ENCODE data around the gene CLEC7A.

Gene CLEC7A

GRCh38 chr12:10130042-10130441 lies at the start of gene CLEC7A:
Gene CLEC7A (minus strand): TSS chr12:10130199. CDS start chr12:10130082, 117 bp downstream.
- DNase-seq (ENCODE audit: low read depth in 2 of 2), result no peak

GRCh38 chr12:10179776-10180181 lies 49.8 kb upstream of the CLEC7A start:
- DNase-seq (ENCODE audit: low read depth in 2 of 2), result no peak

- no peak for DNase-seq (ENCODE audit: low read depth in 2 of 2)
These were observed 48.8 kb upstream of the CLEC7A start, which contains the start of gene TMEM52B for GRCh38 chr12:10178821-10179220. Gene TMEM52B (plus strand): TSS chr12:10179032. CDS start chr12:10179575, 543 bp downstream.

GRCh38 chr12:10175846-10176636 lies 46.0 kb upstream of the CLEC7A start:
- DNase-seq (ENCODE audit: low read depth in 2 of 2), result no peak

GRCh38 chr12:10174986-10175614 lies 45.1 kb upstream of the CLEC7A start:
- no peak for DNase-seq (ENCODE audit: low read depth in 2 of 2)

- no peak for DNase-seq (ENCODE audit: low read depth in 2 of 2)
These were observed 42.2 kb upstream of the CLEC7A start, which contains the start of gene OLR1 for GRCh38 chr12:10171973-10172728. Gene OLR1 (minus strand): TSS chr12:10172132. CDS start chr12:10172077, 55 bp downstream.

GRCh38 chr12:10170216-10170615 lies 40.2 kb upstream of the CLEC7A start:
- DNase-seq (ENCODE audit: low read depth in 2 of 2), result no peak

- no peak for DNase-seq (ENCODE audit: low read depth in 2 of 2)
These were observed 39.1 kb upstream of the CLEC7A start for GRCh38 chr12:10169104-10169503.

- DNase-seq (ENCODE audit: low read depth in 2 of 2), result no peak
These were observed 37.6 kb upstream of the CLEC7A start for GRCh38 chr12:10167599-10167998.

GRCh38 chr12:10165421-10165820 lies 35.4 kb upstream of the CLEC7A start:
- no peak for DNase-seq (ENCODE audit: low read depth in 2 of 2)

GRCh38 chr12:10163084-10163483 lies 33.1 kb upstream of the CLEC7A start:
- no peak for DNase-seq (ENCODE audit: low read depth in 2 of 2)

- no peak for DNase-seq (ENCODE audit: low read depth in 2 of 2)
These were observed 30.8 kb upstream of the CLEC7A start for GRCh38 chr12:10160617-10161385.

GRCh38 chr12:10159280-10159679 lies 29.3 kb upstream of the CLEC7A start:
- DNase-seq (ENCODE audit: low read depth in 2 of 2), result no peak

- no peak for DNase-seq (ENCODE audit: low read depth in 2 of 2)
These were observed 28.4 kb upstream of the CLEC7A start for GRCh38 chr12:10158406-10158805.

GRCh38 chr12:10155966-10156365 lies 26.0 kb upstream of the CLEC7A start:
- no peak for DNase-seq (ENCODE audit: low read depth in 2 of 2)

- no peak for DNase-seq (ENCODE audit: low read depth in 2 of 2)
These were observed 24.1 kb upstream of the CLEC7A start for GRCh38 chr12:10154145-10154496.

- peak; percentile 20 to 23 for DNase-seq (ENCODE audit: low read depth in 2 of 2)
These were observed 23.5 kb upstream of the CLEC7A start for GRCh38 chr12:10153271-10154144.

GRCh38 chr12:10151621-10152020 lies 21.6 kb upstream of the CLEC7A start:
- no peak for DNase-seq (ENCODE audit: low read depth in 2 of 2)

- no peak for DNase-seq (ENCODE audit: low read depth in 2 of 2)
These were observed 17.9 kb upstream of the CLEC7A start for GRCh38 chr12:10147714-10148403.

- DNase-seq (ENCODE audit: low read depth in 2 of 2), result no peak
These were observed 13.1 kb upstream of the CLEC7A start for GRCh38 chr12:10142976-10143589.
